HG03175 (cell line): ENCODE data around the gene TMEM183A.

Source experiments
- ATAC-seq: cut with Tn5 transposase; IDR thresholded peaks from one replicate; pipeline ENCODE4 v1.9.1; 2021; ENCODE audit warnings: mild to moderate bottlenecking, moderate library complexity; ENCODE audit not compliant: unreplicated experiment

TMEM183A gene

DNA sequence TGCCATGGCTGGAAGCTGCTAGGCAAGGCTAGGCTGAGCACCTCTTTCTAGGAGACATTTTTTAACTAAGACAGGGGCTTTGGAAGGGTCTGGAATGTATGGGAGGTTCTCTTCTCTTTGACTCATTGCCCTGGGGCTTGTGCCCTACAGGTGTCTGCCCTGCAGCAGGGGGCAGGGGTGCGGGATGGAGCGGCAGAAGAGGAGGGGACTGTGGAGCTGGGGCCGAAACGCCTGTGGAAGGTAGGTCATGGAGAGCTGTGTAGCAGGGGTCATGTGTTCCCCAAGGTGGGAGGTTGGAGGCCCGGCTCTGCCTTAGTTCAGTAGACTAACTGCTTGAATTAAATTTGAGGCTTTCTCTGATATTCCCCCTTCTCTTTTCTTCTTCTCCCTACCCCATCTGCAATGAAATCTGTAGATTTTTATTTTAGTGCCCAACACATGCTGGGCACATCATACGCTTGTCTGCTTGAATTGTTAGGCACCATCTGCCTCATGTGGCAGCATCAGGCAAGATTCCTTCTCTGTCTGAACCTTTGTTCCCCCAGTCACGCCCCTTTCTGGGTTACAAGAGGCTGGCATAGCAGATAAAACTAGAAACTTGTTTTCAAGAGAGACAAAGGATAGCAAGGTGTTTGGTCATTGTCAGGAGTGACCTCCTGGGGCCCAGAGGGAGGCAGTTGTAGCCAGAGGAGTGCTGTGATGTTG lies 37.5 kb downstream of the TMEM183A start:
- no peak for ATAC-seq

DNA sequence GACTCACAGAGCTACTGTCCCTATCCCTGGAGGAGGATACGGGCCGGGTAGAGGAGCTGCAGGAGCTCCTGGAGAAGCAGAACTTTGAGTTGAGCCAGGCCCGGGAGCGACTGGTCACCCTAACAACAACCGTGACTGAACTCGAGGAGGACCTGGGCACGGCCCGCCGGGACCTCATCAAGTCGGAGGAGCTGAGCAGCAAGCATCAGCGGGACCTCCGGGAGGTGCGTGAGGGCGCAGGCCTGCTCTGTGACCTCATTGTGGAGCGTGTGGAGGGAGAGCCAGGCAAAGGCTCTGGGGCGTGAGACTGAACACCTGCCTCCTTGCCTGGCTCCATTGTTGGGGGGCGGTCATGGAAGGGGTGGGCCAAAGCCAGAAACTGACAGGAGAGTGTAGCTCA lies 38.2 kb downstream of the TMEM183A start:
- no peak for ATAC-seq

DNA sequence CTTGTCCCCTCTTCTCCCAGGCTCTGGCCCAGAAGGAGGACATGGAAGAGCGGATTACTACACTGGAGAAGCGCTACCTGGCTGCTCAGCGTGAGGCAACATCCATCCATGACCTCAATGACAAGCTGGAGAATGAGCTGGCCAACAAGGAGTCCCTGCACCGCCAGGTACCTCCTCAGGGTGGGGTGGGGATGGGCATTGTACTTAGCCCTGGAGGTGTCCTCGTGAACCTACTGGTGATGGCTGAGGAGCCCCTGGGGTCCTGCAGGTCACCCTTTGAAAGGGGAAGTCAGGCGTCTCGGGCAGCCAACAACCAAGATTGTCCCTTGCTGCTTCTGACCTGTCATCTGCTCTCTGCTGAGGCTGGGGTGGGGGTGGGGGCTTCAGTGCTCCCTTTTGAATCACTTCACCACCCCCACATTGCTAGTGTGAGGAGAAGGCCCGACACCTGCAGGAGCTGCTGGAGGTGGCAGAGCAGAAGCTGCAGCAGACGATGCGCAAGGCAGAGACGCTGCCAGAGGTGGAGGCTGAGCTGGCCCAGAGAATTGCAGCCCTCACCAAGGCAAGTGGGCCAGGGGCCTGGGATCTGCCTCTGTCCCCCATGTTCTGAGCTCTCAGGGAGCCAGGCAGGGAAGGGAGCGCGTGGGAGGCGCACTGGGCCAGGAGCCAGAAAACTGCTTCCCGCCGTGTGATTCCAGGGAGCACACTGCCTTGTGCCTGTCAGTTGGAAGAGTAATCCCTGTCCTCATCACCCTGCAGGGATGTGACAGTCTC lies 38.8 kb downstream of the TMEM183A start:
- no peak for ATAC-seq

DNA sequence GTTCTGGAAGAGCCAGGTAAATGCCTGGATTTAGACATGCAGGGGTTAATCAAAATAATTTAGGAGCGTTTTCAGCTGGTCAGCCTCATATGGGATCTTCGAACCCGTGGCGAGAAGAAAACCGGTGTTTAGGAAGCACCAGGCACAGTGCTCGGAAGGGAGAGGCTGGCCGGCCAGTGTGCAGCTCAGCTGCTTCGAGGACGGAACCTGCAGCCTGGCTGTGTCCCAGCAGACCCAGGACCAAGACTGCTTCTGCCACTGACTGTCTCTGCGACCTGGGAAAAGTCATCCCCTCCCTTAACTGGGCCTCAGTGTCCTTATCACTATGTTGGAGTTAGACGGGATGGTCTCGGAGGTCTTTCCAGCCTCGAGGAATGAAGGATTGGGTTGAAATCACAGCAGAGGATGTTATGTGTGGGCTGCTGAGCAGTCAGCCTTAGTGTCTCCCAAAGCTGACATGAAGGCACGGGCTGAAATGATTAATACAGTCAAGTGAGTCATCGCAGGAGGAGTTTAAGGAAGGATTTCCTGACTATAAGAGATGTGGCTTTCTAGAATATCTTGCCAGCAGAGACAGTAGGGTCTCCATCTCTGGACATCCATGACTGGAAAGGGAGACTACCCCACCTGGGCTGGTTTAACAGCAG lies 39.9 kb downstream of the TMEM183A start:
- ATAC-seq: no peak

DNA sequence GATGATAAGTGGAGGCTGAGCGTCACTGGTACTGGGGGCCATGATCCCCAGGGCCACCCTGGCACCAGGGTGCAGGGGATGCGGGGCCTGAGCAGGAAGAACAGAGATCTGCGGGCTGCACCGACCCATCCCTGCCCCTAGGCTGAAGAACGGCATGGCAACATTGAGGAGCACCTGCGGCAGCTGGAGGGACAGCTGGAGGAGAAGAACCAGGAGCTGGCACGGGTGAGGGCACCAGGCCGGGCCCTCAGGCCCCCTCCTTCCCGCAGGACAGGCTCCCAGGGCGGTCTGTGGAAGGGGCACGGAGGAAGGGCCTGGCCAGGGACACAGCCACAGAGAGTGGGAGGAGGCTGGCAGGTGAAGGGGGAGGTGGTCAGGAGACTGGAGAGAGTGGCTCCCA lies 40.9 kb downstream of the TMEM183A start:
- no peak for ATAC-seq

DNA sequence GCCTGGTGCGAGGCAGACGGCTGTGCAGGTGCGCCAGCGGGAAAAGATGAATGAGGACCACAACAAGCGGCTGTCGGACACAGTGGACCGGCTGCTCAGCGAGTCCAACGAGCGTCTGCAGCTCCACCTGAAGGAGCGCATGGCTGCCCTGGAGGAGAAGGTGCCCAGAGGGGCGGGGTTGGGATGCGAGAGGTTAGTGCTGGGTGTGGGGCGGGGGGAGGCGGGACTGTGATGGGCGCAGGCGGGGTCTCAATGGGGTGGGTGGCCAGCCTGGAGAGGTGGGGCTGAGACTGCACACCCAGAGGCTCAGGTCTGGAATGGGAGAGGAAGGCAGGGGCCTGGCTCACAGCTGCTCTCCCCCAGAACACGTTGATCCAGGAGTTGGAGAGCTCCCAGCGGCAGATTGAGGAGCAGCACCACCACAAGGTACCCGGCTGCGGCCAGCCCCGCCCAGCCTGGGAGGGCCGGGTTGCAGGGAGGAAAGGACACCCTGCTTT lies 41.4 kb downstream of the TMEM183A start:
- ATAC-seq: no peak

DNA sequence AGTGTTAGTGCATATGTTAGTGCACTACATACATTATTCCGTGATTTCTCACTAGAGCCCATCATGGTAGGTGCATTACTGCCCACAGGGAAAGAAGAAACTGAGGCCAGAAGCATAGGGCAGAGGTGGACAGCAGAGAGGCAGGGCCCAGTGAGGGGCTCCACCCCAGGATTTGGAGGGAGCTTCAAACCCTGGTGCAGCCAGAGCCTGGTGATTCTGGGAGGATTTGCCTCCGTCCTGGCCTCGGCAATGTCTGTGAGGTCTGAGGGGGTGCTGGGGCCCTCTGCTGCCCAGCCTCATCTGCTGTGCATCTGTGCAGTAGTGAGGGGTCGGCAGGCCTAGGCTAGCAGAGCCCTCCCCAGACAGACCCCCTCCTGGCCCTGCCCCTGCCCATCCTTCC lies 41.9 kb downstream of the TMEM183A start:
- ATAC-seq: no peak

DNA sequence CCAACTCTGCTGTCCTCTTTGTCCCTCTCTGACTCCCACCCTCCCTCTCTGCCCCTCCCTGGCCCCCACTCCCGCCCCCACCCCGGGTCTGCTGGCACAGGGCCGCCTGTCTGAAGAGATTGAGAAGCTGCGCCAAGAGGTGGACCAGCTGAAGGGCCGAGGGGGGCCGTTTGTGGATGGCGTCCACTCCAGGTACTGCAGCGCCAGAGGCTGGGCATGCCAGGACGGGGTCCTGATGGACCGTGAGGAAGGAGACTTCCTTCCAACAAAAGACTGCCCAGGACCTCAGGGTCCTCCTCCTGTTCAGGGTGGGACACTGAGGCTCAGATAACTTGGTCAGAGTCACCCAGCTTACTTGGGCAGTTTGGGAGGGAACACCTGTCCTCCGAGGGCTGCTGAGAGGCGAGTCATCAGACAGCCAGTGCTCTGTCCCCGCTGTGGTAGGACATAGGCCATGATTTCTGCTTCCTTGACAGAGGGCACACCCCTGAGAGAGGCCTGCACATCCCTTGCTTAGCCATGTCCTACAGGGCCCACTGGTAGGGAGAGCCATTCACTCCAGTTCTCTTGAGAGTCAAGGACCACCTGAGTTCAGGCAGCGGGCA lies 42.5 kb downstream of the TMEM183A start:
- no peak for ATAC-seq

DNA sequence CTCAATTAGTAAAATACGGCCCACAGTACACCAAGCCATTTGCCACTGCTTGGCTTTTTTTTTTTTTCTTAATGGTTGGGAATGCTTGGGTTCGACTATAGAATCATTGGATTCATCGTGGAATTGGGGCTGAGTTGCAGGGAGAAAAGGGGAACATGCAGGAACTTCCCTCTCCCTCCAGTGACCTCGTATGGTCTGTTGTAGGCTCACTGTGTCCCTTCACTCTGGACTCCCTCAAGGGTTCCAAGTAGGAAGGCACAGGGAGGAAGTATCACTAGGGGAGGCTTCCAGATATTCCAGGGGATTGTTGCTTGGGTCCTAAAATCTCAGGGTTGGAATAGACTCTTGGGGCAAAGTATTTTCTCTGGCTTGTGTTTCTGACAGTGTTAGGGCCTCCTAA lies 43.7 kb downstream of the TMEM183A start:
- no peak for ATAC-seq

DNA sequence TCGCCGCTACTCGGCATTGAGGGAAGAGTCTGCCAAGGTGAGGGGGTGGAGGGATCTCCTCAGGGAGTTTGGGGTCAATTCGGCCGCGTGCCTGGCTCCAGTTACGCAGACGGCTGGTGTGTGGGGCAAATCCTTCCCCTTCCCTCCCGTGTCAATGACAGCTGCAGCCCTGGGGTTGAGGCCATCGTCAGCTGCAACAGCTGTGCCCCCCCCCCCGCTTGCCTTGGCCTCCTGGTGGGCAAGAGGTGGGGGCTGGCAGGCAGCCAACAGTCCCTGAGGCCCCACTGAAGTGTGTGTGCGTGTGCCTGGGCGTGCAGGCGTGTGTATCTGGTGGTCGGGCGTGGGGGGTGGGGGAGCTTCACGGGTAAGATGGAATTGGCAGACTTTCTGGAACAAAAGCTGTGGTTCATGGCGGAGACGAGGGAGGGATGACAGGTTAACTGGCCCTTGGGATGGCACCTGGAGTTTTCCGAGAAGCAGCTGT lies 44.7 kb downstream of the TMEM183A start:
- ATAC-seq: no peak

DNA sequence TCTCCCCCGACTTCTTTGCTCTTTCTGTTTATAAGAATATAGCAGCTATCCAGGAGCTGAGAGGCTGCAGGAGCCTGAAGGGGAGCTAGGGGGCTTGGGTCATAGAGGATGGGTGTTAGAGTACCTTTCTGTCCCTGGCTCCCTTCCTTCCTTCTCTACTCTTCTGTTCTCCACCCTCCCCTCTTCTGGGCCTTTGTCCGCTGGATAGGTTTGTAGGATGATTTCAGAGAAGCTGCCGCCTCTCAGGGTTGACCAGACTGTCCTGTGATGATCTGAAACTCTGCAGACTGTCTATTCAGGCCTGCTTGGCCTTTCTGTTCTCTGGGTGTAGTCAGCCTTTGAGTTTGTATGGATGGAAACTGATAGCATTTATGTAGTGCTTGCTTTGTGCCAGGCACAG lies 45.4 kb downstream of the TMEM183A start:
- no peak for ATAC-seq

DNA sequence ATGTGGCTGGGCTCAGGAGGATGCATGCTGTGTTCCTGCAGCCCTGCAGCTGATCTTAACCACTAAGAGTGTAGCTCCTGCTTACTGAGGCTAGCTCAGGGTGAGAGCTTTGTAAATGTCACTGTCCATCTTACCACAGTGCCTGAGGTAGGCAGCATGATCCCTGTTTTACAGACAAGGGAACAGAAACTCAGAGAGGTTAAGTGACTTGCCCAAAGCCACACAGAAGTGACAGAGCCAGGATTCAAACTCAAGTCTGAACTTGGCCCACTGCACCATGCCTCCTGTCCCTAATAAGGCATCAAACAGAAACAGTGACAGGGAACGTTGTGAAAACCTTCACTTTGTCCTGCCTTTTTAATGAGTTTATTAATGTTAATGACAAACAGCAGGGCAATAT lies 47.0 kb downstream of the TMEM183A start:
- ATAC-seq: no peak

DNA sequence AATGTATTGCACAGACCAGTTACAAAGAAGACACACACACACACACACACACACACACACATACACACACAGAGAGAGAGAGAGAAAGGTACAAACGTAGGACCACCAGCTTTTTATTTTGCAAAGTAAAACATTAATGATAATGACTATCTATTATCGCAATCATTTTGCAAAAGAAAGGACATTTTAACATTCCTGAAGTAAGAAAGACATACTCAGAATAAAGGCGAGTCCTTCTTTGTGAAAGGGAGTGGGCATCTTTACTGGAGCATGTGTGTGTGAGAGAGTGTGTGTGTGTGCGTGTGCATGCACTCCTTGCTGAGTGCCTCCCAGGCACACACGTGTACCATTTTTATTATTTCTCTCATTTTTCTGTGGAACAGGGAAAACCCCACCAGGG lies 47.5 kb downstream of the TMEM183A start:
- ATAC-seq: no peak

DNA sequence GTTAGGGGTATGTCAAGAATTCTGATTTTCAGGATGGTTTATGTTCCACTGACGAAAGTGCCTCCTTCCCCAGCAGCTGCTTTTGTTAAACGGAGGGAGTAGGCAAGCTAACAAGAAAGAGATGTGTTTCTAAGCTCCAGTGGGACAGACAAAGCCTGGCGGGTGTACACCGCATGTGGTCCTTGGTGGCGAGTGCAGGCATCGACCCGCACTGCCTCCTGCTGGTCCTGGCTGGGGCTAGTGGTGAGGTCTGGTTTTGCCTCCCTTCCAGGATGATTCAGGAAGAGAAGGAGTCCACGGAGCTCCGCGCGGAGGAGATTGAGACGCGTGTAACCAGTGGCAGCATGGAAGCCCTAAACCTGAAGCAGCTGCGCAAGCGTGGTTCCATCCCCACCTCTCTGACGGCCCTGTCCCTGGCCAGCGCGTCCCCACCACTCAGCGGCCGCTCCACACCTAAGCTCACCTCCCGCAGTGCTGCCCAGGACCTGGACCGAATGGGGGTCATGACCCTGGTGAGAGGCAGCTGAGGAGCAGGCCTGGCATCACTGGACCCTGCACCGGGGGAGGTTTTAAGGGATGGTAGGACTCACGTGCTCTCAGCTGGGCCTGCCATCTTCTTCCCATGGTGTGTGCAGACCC lies 48.1 kb downstream of the TMEM183A start:
- no peak for ATAC-seq

DNA sequence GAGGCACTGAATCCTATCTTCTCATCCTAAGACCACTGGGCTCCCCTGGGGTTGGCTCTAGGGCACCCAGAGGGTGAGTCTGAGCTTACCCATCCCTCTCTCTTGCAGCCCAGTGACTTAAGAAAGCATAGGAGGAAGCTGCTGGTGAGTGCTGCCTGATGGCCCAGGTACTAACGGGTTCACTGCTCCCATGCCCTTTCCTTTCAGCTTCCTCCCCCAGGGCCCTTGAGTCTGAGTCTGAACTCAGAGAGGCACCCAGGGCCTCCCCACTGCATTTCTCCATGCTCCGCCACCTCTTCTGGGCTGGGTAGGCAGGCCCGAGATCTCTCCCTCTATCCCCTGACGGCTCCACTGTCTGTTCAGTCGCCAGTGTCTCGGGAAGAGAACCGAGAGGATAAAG lies 48.8 kb downstream of the TMEM183A start:
- no peak for ATAC-seq

DNA sequence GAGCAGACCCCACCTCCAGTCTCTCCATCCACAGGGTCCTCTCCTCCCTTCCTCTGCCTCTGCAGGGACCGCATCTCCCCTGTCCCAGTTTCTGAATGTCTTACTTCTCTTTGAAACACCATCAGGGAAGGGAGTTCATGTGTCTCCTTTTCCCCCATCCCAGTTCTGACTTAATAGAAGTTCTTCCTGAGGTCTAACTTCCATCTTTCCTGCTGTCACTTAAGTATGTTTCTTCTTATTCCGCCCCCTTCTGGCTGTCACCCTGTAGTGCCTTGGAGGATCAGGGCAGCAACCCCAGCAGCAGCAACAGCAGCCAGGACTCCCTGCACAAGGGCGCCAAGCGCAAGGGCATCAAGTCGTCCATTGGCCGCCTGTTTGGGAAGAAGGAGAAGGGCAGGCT lies 49.3 kb downstream of the TMEM183A start:
- ATAC-seq: no peak

DNA sequence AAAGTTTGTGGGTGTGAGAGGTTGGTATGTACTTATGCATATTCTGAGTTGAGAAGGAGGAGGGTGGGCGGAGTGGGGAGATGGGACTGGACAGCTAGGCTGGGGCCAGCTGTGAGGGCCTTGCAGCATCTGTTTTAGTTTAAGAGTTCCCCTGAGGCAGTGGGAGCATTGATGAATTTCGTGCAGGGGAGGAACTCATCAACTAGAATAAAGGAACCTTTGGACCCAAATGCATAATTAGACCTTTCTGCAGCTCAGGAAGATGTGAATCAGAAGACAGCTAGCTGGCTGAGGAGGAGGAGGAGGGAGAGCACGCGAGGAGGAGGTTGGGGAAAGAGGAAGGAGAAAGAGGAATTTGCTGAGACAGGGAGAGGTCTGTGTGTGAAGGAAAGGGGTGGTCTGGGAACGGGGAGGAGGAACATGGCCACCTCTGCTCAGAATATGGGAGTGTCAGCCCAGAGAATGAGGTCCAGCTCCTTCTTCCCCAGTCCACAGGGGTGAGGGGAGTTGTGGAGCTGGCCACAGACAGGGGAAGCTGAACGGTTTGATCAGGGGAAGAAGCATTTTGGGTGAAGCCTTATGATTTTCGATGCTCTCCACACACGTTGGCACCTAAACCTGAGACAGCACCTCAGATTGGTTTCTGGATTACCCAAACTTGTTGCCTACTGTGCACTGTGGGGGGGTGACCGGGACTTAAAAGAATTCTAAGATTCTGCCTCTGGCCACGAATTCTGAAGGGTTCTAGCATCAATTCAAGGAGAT lies 50.9 kb downstream of the TMEM183A start:
- no peak for ATAC-seq

DNA sequence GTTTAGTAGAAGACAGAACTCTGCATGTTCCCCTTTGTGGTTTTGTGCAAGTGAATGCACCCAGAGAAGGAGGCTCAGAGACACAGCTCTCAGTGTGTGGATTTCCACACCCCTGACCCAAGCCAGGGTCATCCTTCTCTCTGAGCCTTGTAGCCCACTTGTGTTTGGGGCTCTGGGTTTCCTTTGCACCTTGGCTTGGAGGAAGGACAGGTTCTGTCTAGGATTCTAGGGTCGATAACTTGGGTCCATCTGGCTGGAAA lies 51.4 kb downstream of the TMEM183A start:
- ATAC-seq: no peak

DNA sequence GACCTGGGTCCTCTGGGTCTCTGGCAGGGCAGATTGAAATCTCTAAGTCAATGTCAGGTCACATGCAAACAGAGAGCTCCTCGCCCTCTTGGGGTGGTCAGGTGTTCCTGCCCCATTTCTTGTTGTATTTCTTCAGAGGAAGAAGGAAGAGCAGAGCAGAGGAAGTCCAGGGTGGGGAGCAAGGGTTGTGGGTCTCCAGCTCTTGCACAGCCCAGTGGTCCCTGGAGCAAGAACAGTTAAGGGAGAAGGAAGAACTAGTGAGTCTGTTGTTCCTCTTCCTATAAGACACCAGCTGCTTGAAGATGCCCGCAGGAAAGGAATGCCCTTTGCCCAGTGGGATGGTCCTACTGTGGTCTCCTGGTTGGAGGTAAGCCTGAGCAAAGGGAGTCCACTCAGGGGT lies 52.3 kb downstream of the TMEM183A start:
- no peak for ATAC-seq

DNA sequence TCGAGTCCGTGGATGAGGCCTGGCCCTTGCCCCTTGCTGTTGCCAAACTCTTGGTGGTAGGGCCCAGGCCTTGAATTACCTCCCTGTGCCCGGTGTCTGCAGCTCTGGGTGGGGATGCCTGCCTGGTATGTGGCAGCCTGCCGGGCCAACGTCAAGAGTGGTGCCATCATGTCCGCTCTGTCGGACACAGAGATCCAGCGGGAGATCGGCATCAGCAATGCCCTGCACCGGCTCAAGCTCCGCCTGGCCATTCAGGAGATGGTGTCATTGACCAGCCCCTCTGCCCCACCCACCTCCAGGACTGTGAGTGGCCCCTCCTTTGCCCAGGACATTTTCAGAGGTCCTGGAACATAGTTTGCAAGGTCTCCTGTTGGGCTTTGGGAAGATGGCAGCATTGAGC lies 52.9 kb downstream of the TMEM183A start:
- no peak for ATAC-seq
